GM12865 (cell line): ENCODE measurements around the gene PUSL1.

Source experiments
- DNase-seq: peaks from one replicate; pipeline ENCODE4 v3.0.0; 2010; ENCODE audit warnings: low read depth
- H3K4me3 ChIP-seq: 2 replicates; pipeline ENCODE4 v1.5.1; 2011; ENCODE audit warnings: mild to moderate bottlenecking, low read depth, low read length, control low read depth
- CTCF ChIP-seq: IDR thresholded peaks from 2 replicates; pipeline ENCODE4 v1.5.1; 2011; ENCODE audit warnings: low read length, control low read depth, low read depth, inconsistent platforms; ENCODE audit not compliant: insufficient read depth; ENCODE audit errors: missing control alignments

The PUSL1 gene

GRCh38 chr1:1294250-1294890, 14.0 kb upstream of the PUSL1 start:
- no peak for TF ChIP-seq CTCF
- H3K4me3 ChIP-seq = no peak overlapping the region

DNA sequence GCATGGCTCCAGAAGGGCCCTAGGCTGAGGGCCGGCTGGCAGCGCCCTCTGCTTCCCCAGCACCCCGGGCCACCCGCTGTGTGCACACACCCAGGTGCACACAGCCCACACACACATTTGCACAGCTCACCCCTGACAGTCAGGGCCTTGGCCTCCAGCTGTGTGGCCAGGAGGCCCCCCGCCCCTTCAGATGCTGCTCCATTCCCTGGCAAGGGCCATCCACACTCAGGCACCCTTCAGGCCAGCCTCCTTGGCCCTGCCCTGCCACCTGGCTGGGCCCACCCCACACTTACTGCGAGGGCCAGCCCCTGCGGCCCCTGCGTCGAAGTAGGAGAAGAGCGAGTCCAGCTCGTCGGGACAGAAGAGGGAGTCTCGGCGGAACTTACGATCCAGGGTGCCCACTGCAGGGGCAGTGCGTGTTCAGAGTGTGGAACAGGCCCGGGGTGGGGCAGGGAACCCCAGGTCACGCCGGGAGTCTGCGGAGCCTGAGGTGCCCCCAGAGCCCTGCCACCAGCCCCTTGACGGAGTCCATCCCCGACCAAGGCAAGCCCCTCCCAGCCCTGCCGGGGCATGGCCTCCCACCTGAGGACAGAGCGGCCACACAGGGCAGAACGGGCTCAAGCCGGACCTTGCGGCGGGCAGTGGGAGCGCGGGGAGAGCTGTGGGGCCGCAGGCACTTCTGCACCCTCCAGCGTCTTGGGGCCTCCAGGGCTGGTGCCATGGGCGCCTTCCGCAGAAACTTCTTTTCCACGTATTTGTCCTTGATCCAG, 13.1 kb upstream of the PUSL1 start:
- H3K4me3 ChIP-seq = no peak overlapping the region
- no peak for DNase-seq
- TF ChIP-seq CTCF = no peak

More at GRCh38 chr1:1294250-1294890, 14.0 kb upstream of the PUSL1 start:
- no peak for DNase-seq

GRCh38 chr1:1296070-1297061, 12.0 kb upstream of the PUSL1 start:
- no peak for DNase-seq
- H3K4me3 ChIP-seq = no peak overlapping the region
- TF ChIP-seq CTCF = no peak

DNA sequence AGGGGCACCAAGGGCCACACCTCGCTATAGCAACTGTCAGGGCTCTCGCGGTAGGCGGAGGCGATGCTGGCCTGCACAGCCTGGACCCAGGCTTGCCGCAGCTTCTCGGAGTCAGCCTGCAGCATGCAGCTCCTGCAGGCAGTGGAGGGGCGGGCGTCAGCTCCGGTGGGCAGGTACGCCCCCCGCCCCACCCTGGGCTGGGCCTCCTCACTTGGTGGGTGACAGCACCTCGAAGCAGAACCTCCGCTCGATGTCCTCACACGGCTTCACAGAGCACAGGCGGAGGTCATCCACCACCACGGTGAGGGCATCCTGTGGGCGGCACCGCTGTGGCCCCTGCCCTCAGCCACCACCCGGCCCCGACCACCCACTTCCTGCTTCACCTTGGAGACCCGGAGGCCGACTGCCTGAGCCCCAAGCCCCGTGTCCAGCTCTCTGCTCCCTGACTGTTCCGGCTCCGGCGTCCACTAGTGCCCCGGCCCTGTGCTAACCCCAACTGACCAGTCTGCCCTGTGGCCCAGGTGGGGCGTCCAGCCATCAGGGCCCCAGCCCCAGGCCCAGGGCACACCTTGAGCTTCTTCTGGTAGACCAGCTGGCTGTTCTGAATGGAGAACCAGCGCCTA, 10.5 kb upstream of the PUSL1 start:
- H3K4me3 ChIP-seq = no peak overlapping the region
- TF ChIP-seq CTCF = no peak
- DNase-seq = no peak

GRCh38 chr1:1298861-1299685, 9.3 kb upstream of the PUSL1 start:
- no peak for TF ChIP-seq CTCF
- H3K4me3 ChIP-seq = no peak overlapping the region
- no peak for DNase-seq
